RCC 7860 (cell line): ENCODE data around the gene C2CD3.
"Not testable (repeated sequence)": the region's sequence is repeated elsewhere in the genome, so short reads cannot be mapped to it uniquely, and the experiment has no call there.

ENCODE experiments used
- DNase-seq: peaks from one replicate; pipeline ENCODE4 v3.0.0-alpha.2; 2015; ENCODE audit warnings: low spot score
- FAIRE-seq: peaks from 2 replicates; lab custom pipeline; 2012; peaks lifted over from hg19 to GRCh38; lab: Jason Lieb, UNC

Gene C2CD3

GRCh38 chr11:74168838-74169237 is 2.0 kb downstream of the C2CD3 start:
- DNase-seq: no peak
- no peak for FAIRE-seq

GRCh38 chr11:74162681-74163467 is 7.9 kb downstream of the C2CD3 start:
- no peak for DNase-seq

GRCh38 chr11:74159642-74160041 is 11.2 kb downstream of the C2CD3 start:
- FAIRE-seq (no peak), DNase-seq (no peak)

More at GRCh38 chr11:74162681-74163467, 7.9 kb downstream of the C2CD3 start:
- FAIRE-seq: no peak

- DNase-seq: no peak
- no peak for FAIRE-seq
These were observed 13.6 kb downstream of the C2CD3 start for GRCh38 chr11:74157169-74157568.

GRCh38 chr11:74154620-74155281 is 16.1 kb downstream of the C2CD3 start:
- FAIRE-seq: no peak
- no peak for DNase-seq

GRCh38 chr11:74153224-74153623 is 17.6 kb downstream of the C2CD3 start:
- DNase-seq (no peak), FAIRE-seq (no peak)

- FAIRE-seq (peak; percentile 75), DNase-seq (peak; percentile 77)
These were observed 23.4 kb downstream of the C2CD3 start for GRCh38 chr11:74147199-74147929.

- FAIRE-seq (no peak), DNase-seq (no peak)
These were observed 26.2 kb downstream of the C2CD3 start for GRCh38 chr11:74144592-74144991.

GRCh38 chr11:74142624-74143023 is 28.2 kb downstream of the C2CD3 start:
- FAIRE-seq (no peak), DNase-seq (peak; percentile 41)

- FAIRE-seq: no peak
- DNase-seq: no peak
These were observed 28.9 kb downstream of the C2CD3 start for GRCh38 chr11:74141908-74142307.

- FAIRE-seq (no peak), DNase-seq (no peak)
These were observed 29.5 kb downstream of the C2CD3 start for GRCh38 chr11:74141241-74141695.

GRCh38 chr11:74139919-74140431 is 30.8 kb downstream of the C2CD3 start:
- peak; percentile 17 for DNase-seq
- peak; percentile 67 for FAIRE-seq

GRCh38 chr11:74139151-74139918 is 31.5 kb downstream of the C2CD3 start:
- peak; percentile 17 for FAIRE-seq

GRCh38 chr11:74138572-74138971 is 32.2 kb downstream of the C2CD3 start:
- DNase-seq (peak; percentile 95), FAIRE-seq (peak; percentile 95)

More at GRCh38 chr11:74139151-74139918, 31.5 kb downstream of the C2CD3 start:
- DNase-seq: peak; percentile 38

GRCh38 chr11:74138021-74138420 is 32.8 kb downstream of the C2CD3 start:
- DNase-seq (peak; percentile 36), FAIRE-seq (no peak)

- FAIRE-seq (peak; percentile 80), DNase-seq (peak; percentile 80)
These were observed 35.5 kb downstream of the C2CD3 start for GRCh38 chr11:74135127-74135840.

GRCh38 chr11:74134661-74135060 is 36.1 kb downstream of the C2CD3 start:
- no peak for FAIRE-seq
- DNase-seq: no peak

- no peak for FAIRE-seq
- no peak for DNase-seq
These were observed 37.4 kb downstream of the C2CD3 start for GRCh38 chr11:74133436-74133835.

- DNase-seq (no peak), FAIRE-seq (no peak)
These were observed 38.0 kb downstream of the C2CD3 start for GRCh38 chr11:74132833-74133232.

- DNase-seq, FAIRE-seq: not testable (repeated sequence)
These were observed 41.7 kb downstream of the C2CD3 start for GRCh38 chr11:74129121-74129520.
